K562 (cell line): ENCODE measurements around the gene PIGQ. TPM values are rescaled to one million over a fixed set of nuclear protein-coding genes. Genes with fewer than 3 reads are reported as not detected.

ENCODE experiments used
- polyA plus RNA-seq, 8 experiments: library from polyadenylated mRNA; depleted of rRNA in 4 of 8; stranded (reverse) in 5 of 8; unstranded in 3 of 8; fragments of >200 nt; fragmentation: Nextera tagmentation in 2 of 8; fragmentation: Illumina TruSeq in 1 of 8; extraction: Ambion mirVana in 2 of 8; extraction: Trizol in 1 of 8; gene quantifications; 2 replicates each; pipeline versions ENCODE4 v1.2.1 to v1.2.3, GENCODE V29; 2011 to 2014; ENCODE audit warnings: inconsistent platforms in 1 of 8, missing spikeins in 1 of 8
- total RNA-seq, 7 experiments: library from RNA; depleted of rRNA in 6 of 7; stranded (reverse); fragments of >200 nt in 6 of 7; fragmentation: Illumina TruSeq in 2 of 7; extraction: Trizol in 2 of 7; gene quantifications; 2 replicates each; pipeline versions ENCODE4 v1.2.1 to v1.2.3, GENCODE V29; 2011 to 2021; ENCODE audit warnings: low replicate concordance in 1 of 7
- TF ChIP-seq, protein P1 (sequence below), 2 experiments: fragments of 450-650 bp; formaldehyde crosslinking in 1 of 2; IDR thresholded peaks; 2 replicates each; pipeline versions ENCODE4 v1.4.0 to v1.6.1; 2014 to 2020; ENCODE audit warnings: mild to moderate bottlenecking in 2 of 2, borderline replicate concordance in 1 of 2, low read depth in 1 of 2
- TF ChIP-seq, protein P2 (sequence below): fragments of 450-650 bp; formaldehyde crosslinking; IDR thresholded peaks from 2 replicates; pipeline ENCODE4 v1.4.0; 2020; ENCODE audit warnings: mild to moderate bottlenecking
- TF ChIP-seq, protein P3 (sequence below), 2 experiments: fragments of 450-650 bp in 1 of 2; IDR thresholded peaks; 2 replicates each; pipeline ENCODE4 v1.6.1; 2011 to 2017; ENCODE audit warnings: low read depth in 2 of 2, antibody characterized with exemption in 1 of 2, borderline replicate concordance in 1 of 2, low read length in 1 of 2, mild to moderate bottlenecking in 1 of 2, mixed read lengths in 1 of 2; ENCODE audit not compliant: control insufficient read depth in 1 of 2
- TF ChIP-seq, protein P4 (sequence below), 3 experiments: fragments of 200-800 bp in 1 of 3; fragments of 250-450 bp in 1 of 3; fragments of 450-650 bp in 1 of 3; sonication (Bioruptor Pico) in 1 of 3; sonication (Bioruptor generic) in 1 of 3; formaldehyde crosslinking in 1 of 3; IDR thresholded peaks; 2 replicates each; pipeline versions ENCODE4 v1.6.1 to v1.8.0; 2016 to 2022; ENCODE audit warnings: mild to moderate bottlenecking in 2 of 3, missing genetic modification characterization in 2 of 3, missing compliant biosample characterization in 1 of 3, moderate library complexity in 1 of 3
- TF ChIP-seq, protein P5 (sequence below): fragments of 450-650 bp; formaldehyde crosslinking; IDR thresholded peaks from 2 replicates; pipeline ENCODE4 v1.4.0; 2020; ENCODE audit warnings: mild to moderate bottlenecking, moderate library complexity

Gene PIGQ
- total and polyA plus RNA-seq, 9 of the 15 experiments (the other 6 are each of a cell fraction or from before 2014, with no cell fraction given): 0.20 to 49.6 (median 11.7) TPM

DNA sequence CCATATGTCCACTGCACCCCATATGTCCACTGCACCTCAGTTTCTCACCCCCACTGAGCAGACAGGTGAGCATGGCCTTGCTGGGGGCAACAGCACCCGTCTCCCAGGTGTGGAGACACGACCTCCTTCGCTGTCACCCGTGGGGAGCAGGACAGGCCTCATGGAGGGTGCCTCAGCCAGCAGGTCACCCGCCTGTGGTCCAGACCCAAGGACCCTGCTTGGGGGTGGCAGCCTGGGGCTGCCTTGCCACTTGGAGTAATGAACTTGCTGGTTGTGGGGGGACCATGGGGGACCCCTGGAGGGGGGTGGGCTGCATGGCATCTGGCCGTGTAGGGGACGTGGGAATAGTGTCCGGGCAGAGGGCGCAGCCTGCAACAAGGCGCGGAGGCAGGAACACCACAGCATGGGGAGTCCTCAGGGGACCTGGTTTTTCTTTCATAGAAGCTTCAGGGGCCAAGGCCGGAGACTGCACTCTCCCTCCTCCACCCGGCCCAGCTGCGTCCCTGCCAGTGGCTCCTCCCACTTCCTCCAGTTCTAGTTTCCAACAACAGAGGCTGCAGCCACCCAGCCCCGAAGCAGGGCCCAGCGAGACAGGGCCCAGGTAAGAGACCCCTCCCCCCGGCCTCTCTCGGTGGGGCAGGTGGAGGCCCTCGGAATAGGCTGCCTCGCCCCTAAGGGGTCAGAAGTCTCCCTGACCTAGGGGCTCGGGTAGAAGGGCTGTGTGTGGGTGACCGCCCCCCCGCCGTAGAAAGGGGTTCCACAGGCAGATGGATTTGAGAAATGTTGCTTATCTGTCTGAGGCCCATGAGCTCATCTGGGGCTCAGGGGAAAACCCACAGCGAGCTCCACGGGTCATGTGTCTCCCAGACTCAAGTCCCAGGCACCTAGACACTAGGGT is 3.0 kb upstream of the PIGQ start, which contains the start of gene NHLRC4 (continued):
- TF ChIP-seq, protein P1, sequence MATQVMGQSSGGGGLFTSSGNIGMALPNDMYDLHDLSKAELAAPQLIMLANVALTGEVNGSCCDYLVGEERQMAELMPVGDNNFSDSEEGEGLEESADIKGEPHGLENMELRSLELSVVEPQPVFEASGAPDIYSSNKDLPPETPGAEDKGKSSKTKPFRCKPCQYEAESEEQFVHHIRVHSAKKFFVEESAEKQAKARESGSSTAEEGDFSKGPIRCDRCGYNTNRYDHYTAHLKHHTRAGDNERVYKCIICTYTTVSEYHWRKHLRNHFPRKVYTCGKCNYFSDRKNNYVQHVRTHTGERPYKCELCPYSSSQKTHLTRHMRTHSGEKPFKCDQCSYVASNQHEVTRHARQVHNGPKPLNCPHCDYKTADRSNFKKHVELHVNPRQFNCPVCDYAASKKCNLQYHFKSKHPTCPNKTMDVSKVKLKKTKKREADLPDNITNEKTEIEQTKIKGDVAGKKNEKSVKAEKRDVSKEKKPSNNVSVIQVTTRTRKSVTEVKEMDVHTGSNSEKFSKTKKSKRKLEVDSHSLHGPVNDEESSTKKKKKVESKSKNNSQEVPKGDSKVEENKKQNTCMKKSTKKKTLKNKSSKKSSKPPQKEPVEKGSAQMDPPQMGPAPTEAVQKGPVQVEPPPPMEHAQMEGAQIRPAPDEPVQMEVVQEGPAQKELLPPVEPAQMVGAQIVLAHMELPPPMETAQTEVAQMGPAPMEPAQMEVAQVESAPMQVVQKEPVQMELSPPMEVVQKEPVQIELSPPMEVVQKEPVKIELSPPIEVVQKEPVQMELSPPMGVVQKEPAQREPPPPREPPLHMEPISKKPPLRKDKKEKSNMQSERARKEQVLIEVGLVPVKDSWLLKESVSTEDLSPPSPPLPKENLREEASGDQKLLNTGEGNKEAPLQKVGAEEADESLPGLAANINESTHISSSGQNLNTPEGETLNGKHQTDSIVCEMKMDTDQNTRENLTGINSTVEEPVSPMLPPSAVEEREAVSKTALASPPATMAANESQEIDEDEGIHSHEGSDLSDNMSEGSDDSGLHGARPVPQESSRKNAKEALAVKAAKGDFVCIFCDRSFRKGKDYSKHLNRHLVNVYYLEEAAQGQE (IDR thresholded peaks at IDR 0.05; ENCODE audit: borderline replicate concordance): no peak
- TF ChIP-seq, protein P1 (CRISPR knock-in tag; IDR thresholded peaks at IDR 0.05; ENCODE audit: low read depth): 0 out of 2 replicates have a peak, but pooled peaks have one; percentile 39
- TF ChIP-seq, protein P2, sequence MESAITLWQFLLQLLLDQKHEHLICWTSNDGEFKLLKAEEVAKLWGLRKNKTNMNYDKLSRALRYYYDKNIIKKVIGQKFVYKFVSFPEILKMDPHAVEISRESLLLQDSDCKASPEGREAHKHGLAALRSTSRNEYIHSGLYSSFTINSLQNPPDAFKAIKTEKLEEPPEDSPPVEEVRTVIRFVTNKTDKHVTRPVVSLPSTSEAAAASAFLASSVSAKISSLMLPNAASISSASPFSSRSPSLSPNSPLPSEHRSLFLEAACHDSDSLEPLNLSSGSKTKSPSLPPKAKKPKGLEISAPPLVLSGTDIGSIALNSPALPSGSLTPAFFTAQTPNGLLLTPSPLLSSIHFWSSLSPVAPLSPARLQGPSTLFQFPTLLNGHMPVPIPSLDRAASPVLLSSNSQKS: no peak
- TF ChIP-seq, protein P3, sequence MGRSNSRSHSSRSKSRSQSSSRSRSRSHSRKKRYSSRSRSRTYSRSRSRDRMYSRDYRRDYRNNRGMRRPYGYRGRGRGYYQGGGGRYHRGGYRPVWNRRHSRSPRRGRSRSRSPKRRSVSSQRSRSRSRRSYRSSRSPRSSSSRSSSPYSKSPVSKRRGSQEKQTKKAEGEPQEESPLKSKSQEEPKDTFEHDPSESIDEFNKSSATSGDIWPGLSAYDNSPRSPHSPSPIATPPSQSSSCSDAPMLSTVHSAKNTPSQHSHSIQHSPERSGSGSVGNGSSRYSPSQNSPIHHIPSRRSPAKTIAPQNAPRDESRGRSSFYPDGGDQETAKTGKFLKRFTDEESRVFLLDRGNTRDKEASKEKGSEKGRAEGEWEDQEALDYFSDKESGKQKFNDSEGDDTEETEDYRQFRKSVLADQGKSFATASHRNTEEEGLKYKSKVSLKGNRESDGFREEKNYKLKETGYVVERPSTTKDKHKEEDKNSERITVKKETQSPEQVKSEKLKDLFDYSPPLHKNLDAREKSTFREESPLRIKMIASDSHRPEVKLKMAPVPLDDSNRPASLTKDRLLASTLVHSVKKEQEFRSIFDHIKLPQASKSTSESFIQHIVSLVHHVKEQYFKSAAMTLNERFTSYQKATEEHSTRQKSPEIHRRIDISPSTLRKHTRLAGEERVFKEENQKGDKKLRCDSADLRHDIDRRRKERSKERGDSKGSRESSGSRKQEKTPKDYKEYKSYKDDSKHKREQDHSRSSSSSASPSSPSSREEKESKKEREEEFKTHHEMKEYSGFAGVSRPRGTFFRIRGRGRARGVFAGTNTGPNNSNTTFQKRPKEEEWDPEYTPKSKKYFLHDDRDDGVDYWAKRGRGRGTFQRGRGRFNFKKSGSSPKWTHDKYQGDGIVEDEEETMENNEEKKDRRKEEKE (IDR thresholded peaks at IDR 0.05; ENCODE audit: borderline replicate concordance in 1 of 2, control insufficient read depth in 1 of 2, low read depth in 2 of 2, low read length in 1 of 2): no peak
- TF ChIP-seq, protein P4, sequence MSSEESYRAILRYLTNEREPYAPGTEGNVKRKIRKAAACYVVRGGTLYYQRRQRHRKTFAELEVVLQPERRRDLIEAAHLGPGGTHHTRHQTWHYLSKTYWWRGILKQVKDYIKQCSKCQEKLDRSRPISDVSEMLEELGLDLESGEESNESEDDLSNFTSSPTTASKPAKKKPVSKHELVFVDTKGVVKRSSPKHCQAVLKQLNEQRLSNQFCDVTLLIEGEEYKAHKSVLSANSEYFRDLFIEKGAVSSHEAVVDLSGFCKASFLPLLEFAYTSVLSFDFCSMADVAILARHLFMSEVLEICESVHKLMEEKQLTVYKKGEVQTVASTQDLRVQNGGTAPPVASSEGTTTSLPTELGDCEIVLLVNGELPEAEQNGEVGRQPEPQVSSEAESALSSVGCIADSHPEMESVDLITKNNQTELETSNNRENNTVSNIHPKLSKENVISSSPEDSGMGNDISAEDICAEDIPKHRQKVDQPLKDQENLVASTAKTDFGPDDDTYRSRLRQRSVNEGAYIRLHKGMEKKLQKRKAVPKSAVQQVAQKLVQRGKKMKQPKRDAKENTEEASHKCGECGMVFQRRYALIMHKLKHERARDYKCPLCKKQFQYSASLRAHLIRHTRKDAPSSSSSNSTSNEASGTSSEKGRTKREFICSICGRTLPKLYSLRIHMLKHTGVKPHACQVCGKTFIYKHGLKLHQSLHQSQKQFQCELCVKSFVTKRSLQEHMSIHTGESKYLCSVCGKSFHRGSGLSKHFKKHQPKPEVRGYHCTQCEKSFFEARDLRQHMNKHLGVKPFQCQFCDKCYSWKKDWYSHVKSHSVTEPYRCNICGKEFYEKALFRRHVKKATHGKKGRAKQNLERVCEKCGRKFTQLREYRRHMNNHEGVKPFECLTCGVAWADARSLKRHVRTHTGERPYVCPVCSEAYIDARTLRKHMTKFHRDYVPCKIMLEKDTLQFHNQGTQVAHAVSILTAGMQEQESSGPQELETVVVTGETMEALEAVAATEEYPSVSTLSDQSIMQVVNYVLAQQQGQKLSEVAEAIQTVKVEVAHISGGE (CRISPR knock-in tag; IDR thresholded peaks at IDR 0.05): peak in 1 of 3 experiments; percentile 86; a peak in 2 of 6 replicates
- TF ChIP-seq, protein P5, sequence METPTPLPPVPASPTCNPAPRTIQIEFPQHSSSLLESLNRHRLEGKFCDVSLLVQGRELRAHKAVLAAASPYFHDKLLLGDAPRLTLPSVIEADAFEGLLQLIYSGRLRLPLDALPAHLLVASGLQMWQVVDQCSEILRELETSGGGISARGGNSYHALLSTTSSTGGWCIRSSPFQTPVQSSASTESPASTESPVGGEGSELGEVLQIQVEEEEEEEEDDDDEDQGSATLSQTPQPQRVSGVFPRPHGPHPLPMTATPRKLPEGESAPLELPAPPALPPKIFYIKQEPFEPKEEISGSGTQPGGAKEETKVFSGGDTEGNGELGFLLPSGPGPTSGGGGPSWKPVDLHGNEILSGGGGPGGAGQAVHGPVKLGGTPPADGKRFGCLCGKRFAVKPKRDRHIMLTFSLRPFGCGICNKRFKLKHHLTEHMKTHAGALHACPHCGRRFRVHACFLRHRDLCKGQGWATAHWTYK (CRISPR knock-in tag): no peak
